Right atrium auricular region (tissue), 2 donors: ENCODE data around the gene COL11A1. TPM values are rescaled to one million over a fixed set of nuclear protein-coding genes. Genes with fewer than 3 reads are reported as not detected.
"Not testable (repeated sequence)": the region's sequence is repeated elsewhere in the genome, so short reads cannot be mapped to it uniquely, and the experiment has no call there.

ENCODE experiments used
- DNase-seq: peaks from one replicate; pipeline ENCODE4 v3.0.0-alpha.2; 2019; ENCODE audit warnings: low spot score
- H3K27ac ChIP-seq, 2 donors: fragments of 200-600 bp; sonication (generic); 1 replicate in 1 of 2; 2 replicates in 1 of 2; pipeline ENCODE4 v1.5.1; 2016 to 2019
- H3K27me3 ChIP-seq, 2 donors: fragments of 200-600 bp; sonication (generic); one replicate each; pipeline versions ENCODE4 v1.5.1 to v1.6.0; 2017 to 2019
- H3K36me3 ChIP-seq: fragments of 200-600 bp; sonication (generic); one replicate; pipeline ENCODE4 v1.5.1; 2016
- H3K4me1 ChIP-seq, 2 donors: fragments of 200-600 bp; sonication (generic); one replicate each; pipeline versions ENCODE4 v1.5.1 to v1.6.0; 2017 to 2019
- H3K4me3 ChIP-seq, 2 donors: fragments of 200-600 bp; sonication (generic); 1 replicate in 1 of 2; 2 replicates in 1 of 2; pipeline ENCODE4 v1.5.1; 2017 to 2019; ENCODE audit warnings: mild to moderate bottlenecking in 1 of 2, moderate library complexity in 1 of 2
- H3K9me3 ChIP-seq, 2 donors: fragments of 200-600 bp; sonication (generic); one replicate each; pipeline ENCODE4 v1.5.1; 2019
- total RNA-seq, 2 donors: library from RNA; depleted of rRNA; stranded (reverse); fragments of >200 nt; gene quantifications; one replicate each; pipeline ENCODE4 v1.1.0, GENCODE V29; 2016
- TF ChIP-seq, protein P1 (sequence below), 2 donors: fragments of 200-600 bp; sonication (generic); IDR thresholded peaks; one replicate each; pipeline ENCODE4 v1.5.1; 2019; ENCODE audit warnings: antibody characterized with exemption in 2 of 2

COL11A1 gene
- total RNA-seq, 2 donors from 2014 or later: 0.71 TPM; not detected in 1

- DNase-seq: no peak
- no peaks in the 10 kb centered on the region for H3K36me3 ChIP-seq
- no peaks in the 10 kb centered on the region for H3K27me3 ChIP-seq
- H3K4me1 ChIP-seq: no peaks in the 10 kb centered on the region
- H3K27ac ChIP-seq: no peak overlapping the region
- TF ChIP-seq, protein P1, sequence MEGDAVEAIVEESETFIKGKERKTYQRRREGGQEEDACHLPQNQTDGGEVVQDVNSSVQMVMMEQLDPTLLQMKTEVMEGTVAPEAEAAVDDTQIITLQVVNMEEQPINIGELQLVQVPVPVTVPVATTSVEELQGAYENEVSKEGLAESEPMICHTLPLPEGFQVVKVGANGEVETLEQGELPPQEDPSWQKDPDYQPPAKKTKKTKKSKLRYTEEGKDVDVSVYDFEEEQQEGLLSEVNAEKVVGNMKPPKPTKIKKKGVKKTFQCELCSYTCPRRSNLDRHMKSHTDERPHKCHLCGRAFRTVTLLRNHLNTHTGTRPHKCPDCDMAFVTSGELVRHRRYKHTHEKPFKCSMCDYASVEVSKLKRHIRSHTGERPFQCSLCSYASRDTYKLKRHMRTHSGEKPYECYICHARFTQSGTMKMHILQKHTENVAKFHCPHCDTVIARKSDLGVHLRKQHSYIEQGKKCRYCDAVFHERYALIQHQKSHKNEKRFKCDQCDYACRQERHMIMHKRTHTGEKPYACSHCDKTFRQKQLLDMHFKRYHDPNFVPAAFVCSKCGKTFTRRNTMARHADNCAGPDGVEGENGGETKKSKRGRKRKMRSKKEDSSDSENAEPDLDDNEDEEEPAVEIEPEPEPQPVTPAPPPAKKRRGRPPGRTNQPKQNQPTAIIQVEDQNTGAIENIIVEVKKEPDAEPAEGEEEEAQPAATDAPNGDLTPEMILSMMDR (IDR thresholded peaks at IDR 0.05): no peak
- no peaks in the 10 kb centered on the region for H3K9me3 ChIP-seq
- H3K4me3 ChIP-seq: no peak overlapping the region
Observed at GRCh38 chr1:102833151-102833550, 275.2 kb downstream of the COL11A1 start.

DNA sequence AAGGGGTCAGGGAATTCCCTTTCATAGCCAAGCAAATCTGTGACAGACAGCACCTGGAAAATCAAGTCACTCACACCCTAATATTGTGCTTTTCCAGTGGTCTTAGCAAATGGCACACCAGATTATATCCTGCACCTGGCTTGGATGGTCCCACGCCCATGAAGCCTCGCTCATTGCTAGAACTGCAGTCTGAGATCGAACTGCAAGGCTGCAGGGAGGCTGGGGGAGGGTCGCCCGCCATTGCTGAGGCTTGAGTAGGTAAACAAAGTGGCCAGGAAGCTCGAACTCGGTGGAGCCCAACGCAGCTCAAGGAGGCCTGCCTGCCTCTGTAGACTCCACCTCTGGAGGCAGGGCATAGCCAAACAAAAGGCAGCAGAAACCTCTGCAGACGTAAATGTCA, 281.6 kb downstream of the COL11A1 start:
- DNase-seq, H3K4me3 ChIP-seq, H3K4me1 ChIP-seq, H3K9me3 ChIP-seq, H3K36me3 ChIP-seq, H3K27ac ChIP-seq, H3K27me3 ChIP-seq: not testable (repeated sequence)
